Measurements from ENCODE around the gene ACD. TPM values are rescaled to one million over a fixed set of nuclear protein-coding genes. Genes with fewer than 3 reads are reported as not detected.
A peak's percentile ranks its signal among the peaks of the same experiment; 100 is the strongest.

Gene ACD
- polyA plus RNA-seq, 3 donors = 19.1 to 20.5 (median 19.8) TPM

- DNase-seq (ENCODE audit: low read depth in 3 of 3, low spot score in 2 of 3) = no peak
Measured at GRCh38 chr16:67663151-67663876, 3.3 kb upstream of the ACD start.

GRCh38 chr16:67662653-67663010 lies 2.6 kb upstream of the ACD start:
- DNase-seq (ENCODE audit: low read depth in 3 of 3, low spot score in 2 of 3) = no peak

GRCh38 chr16:67661886-67662652 lies 2.0 kb upstream of the ACD start:
- DNase-seq (ENCODE audit: low read depth in 3 of 3, low spot score in 2 of 3) = no peak

- DNase-seq (ENCODE audit: low read depth in 3 of 3, low spot score in 2 of 3) = peak in 1 of 3 donors; percentile 61
Measured at GRCh38 chr16:67661101-67661761, 1.2 kb upstream of the ACD start.

GRCh38 chr16:67660564-67661028 lies 536 bp upstream of the ACD start, which contains the start of gene PARD6A:
TSS of gene PARD6A (plus strand) at chr16:67660960. CDS start at chr16:67661039, 79 bp downstream.
- DNase-seq (ENCODE audit: low read depth in 3 of 3, low spot score in 2 of 3) = peak; percentile 82 to 89 (median 89)

GRCh38 chr16:67658849-67659674 lies 998 bp downstream of the ACD start:
- DNase-seq (ENCODE audit: low read depth in 3 of 3, low spot score in 2 of 3) = no peak

GRCh38 chr16:67657751-67658518 lies 2.1 kb downstream of the ACD start:
- DNase-seq (ENCODE audit: low read depth in 3 of 3, low spot score in 2 of 3) = no peak

- no peak for DNase-seq (ENCODE audit: low read depth in 3 of 3, low spot score in 2 of 3)
Measured at GRCh38 chr16:67657017-67657608, 2.9 kb downstream of the ACD start.

GRCh38 chr16:67656344-67657016 lies 3.6 kb downstream of the ACD start:
- DNase-seq (ENCODE audit: low read depth in 3 of 3, low spot score in 2 of 3) = no peak

- no peak for DNase-seq (ENCODE audit: low read depth in 3 of 3, low spot score in 2 of 3)
Measured at GRCh38 chr16:67655363-67655762, 4.7 kb downstream of the ACD start.

- no peak for DNase-seq (ENCODE audit: low read depth in 3 of 3, low spot score in 2 of 3)
Measured at GRCh38 chr16:67654403-67654911, 5.6 kb downstream of the ACD start.

GRCh38 chr16:67653789-67654402 lies 6.2 kb downstream of the ACD start:
- no peak for DNase-seq (ENCODE audit: low read depth in 3 of 3, low spot score in 2 of 3)

- no peak for DNase-seq (ENCODE audit: low read depth in 3 of 3, low spot score in 2 of 3)
Measured at GRCh38 chr16:67653128-67653788, 6.8 kb downstream of the ACD start.

- DNase-seq (ENCODE audit: low read depth in 3 of 3, low spot score in 2 of 3) = no peak
Measured at GRCh38 chr16:67652578-67653127, 7.4 kb downstream of the ACD start.

- no peak for DNase-seq (ENCODE audit: low read depth in 3 of 3, low spot score in 2 of 3)
Measured at GRCh38 chr16:67651847-67652246, 8.2 kb downstream of the ACD start.

- DNase-seq (ENCODE audit: low read depth in 3 of 3, low spot score in 2 of 3) = no peak
Measured at GRCh38 chr16:67651039-67651438, 9.0 kb downstream of the ACD start.

GRCh38 chr16:67650023-67650422 lies 10.0 kb downstream of the ACD start:
- DNase-seq (ENCODE audit: low read depth in 3 of 3, low spot score in 2 of 3) = no peak
